ENCODE measurements around the gene CCM2.
A peak's percentile ranks its signal among the peaks of the same experiment; 100 is the strongest.

Gene CCM2

GRCh38 chr7:45103958-45104843, 104.2 kb downstream of the CCM2 start:
- Histone ChIP-seq H3K27me3 (ENCODE audit: insufficient read depth, insufficient read length) (no peaks in the 10 kb centered on the region), H3K4me3 (ENCODE audit: insufficient read length, low read depth) (no peak overlapping the region), H3K9me3 (ENCODE audit: insufficient read depth, low read length) (no peaks in the 10 kb centered on the region), H3K4me1 (ENCODE audit: insufficient read depth, insufficient read length) (peaks cover 3% of the 10 kb centered on the region), H3K9ac (ENCODE audit: insufficient read length, low read depth) (peak overlapping the region; percentile 13), H3K36me3 (ENCODE audit: insufficient read depth, insufficient read length, low read length) (peaks cover 100% of the 10 kb centered on the region)
- no peak for DNase-seq (ENCODE audit: low read depth, low spot score)
- TF ChIP-seq YY1 (IDR thresholded peaks at IDR 0.05; ENCODE audit: insufficient read depth, insufficient read length) (no peak), SUZ12 (IDR thresholded peaks at IDR 0.05; ENCODE audit: extremely low read depth, insufficient read depth, insufficient read length) (no peak), ZNF274 (IDR thresholded peaks at IDR 0.05; ENCODE audit: low read depth, low read length) (no peak)

GRCh38 chr7:45104844-45105587, 105.0 kb downstream of the CCM2 start:
- peaks cover 98% of the 10 kb centered on the region for H3K36me3 ChIP-seq (ENCODE audit: insufficient read depth, insufficient read length, low read length)

DNA sequence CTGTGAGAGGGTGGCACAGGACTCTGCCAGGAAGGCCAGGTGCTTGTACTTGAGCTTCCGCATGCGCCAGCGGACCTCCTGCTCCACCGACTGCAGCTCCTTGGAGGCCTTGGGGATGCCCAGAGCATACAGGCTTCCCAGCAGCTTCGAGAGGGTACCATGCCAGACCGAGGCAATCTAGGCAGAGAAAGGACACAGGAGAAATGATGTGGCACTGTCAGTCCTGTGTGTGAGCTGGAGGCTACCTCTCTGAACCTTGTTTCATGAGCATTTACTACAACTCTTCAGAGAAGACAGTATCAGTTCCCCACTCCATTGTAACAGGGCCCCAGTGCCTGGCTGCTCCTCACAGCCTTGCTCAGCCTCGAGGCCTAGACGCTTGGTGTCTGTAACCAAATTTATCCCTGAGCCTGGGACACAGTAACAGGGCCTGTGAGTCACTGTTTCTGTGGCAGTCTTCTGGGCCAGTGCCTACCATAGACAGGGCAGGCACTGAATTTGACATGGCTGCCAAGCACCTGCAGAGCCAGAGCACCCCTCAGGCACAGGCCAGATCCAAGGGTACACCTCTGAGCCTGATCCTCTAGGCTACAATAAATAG, 105.7 kb downstream of the CCM2 start:
- no peak for TF ChIP-seq SUZ12 (IDR thresholded peaks at IDR 0.05; ENCODE audit: extremely low read depth, insufficient read depth, insufficient read length)
- TF ChIP-seq YY1 (IDR thresholded peaks at IDR 0.05; ENCODE audit: insufficient read depth, insufficient read length): no peak
- no peak for TF ChIP-seq ZNF274 (IDR thresholded peaks at IDR 0.05; ENCODE audit: low read depth, low read length)
- Histone ChIP-seq H3K9me3 (ENCODE audit: insufficient read depth, low read length) (no peaks in the 10 kb centered on the region), H3K4me1 (ENCODE audit: insufficient read depth, insufficient read length) (peaks cover 3% of the 10 kb centered on the region), H3K4me3 (ENCODE audit: insufficient read length, low read depth) (no peak overlapping the region), H3K9ac (ENCODE audit: insufficient read length, low read depth) (no peak overlapping the region), H3K27me3 (ENCODE audit: insufficient read depth, insufficient read length) (no peaks in the 10 kb centered on the region), H3K36me3 (ENCODE audit: insufficient read depth, insufficient read length, low read length) (peaks cover 96% of the 10 kb centered on the region)
- DNase-seq (ENCODE audit: low read depth, low spot score): no peak

More at GRCh38 chr7:45104844-45105587, 105.0 kb downstream of the CCM2 start:
- no peaks in the 10 kb centered on the region for H3K9me3 ChIP-seq (ENCODE audit: insufficient read depth, low read length)
- TF ChIP-seq SUZ12 (IDR thresholded peaks at IDR 0.05; ENCODE audit: extremely low read depth, insufficient read depth, insufficient read length) (no peak), ZNF274 (IDR thresholded peaks at IDR 0.05; ENCODE audit: low read depth, low read length) (no peak), YY1 (IDR thresholded peaks at IDR 0.05; ENCODE audit: insufficient read depth, insufficient read length) (no peak)
- no peak overlapping the region for H3K4me3 ChIP-seq (ENCODE audit: insufficient read length, low read depth)
- DNase-seq (ENCODE audit: low read depth, low spot score): no peak
- H3K27me3 ChIP-seq (ENCODE audit: insufficient read depth, insufficient read length): no peaks in the 10 kb centered on the region
- peak overlapping the region; percentile 13 for H3K9ac ChIP-seq (ENCODE audit: insufficient read length, low read depth)
- peaks cover 3% of the 10 kb centered on the region for H3K4me1 ChIP-seq (ENCODE audit: insufficient read depth, insufficient read length)

DNA sequence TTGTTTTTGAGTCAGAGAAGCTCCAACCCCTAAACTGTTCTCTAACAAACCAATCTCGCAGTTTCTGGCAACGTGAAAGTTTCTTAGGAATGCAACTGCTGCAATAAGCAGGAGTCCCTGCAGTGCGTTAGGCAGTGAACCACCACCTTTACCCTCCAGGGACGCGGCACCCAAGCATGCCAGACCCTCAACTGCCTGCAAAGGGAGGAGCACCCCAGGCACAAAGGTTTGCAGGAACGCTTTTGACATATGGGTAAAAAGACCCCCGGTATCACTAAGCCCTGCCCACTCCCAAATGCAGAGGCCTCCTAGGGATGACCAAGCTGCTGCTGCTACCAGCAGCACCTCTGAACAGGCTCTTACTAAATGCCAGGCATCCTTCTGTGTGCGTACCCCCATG, 106.8 kb downstream of the CCM2 start:
- Histone ChIP-seq H3K27me3 (ENCODE audit: insufficient read depth, insufficient read length) (no peaks in the 10 kb centered on the region), H3K36me3 (ENCODE audit: insufficient read depth, insufficient read length, low read length) (peaks cover 85% of the 10 kb centered on the region), H3K4me3 (ENCODE audit: insufficient read length, low read depth) (no peak overlapping the region), H3K9ac (ENCODE audit: insufficient read length, low read depth) (no peak overlapping the region), H3K4me1 (ENCODE audit: insufficient read depth, insufficient read length) (peaks cover 3% of the 10 kb centered on the region), H3K9me3 (ENCODE audit: insufficient read depth, low read length) (no peaks in the 10 kb centered on the region)
- no peak for TF ChIP-seq SUZ12 (IDR thresholded peaks at IDR 0.05; ENCODE audit: extremely low read depth, insufficient read depth, insufficient read length)
- no peak for TF ChIP-seq ZNF274 (IDR thresholded peaks at IDR 0.05; ENCODE audit: low read depth, low read length)
- TF ChIP-seq YY1 (IDR thresholded peaks at IDR 0.05; ENCODE audit: insufficient read depth, insufficient read length): no peak
- DNase-seq (ENCODE audit: low read depth, low spot score): no peak

GRCh38 chr7:45107356-45107755, 107.4 kb downstream of the CCM2 start:
- no peaks in the 10 kb centered on the region for H3K9me3 ChIP-seq (ENCODE audit: insufficient read depth, low read length)
- TF ChIP-seq SUZ12 (IDR thresholded peaks at IDR 0.05; ENCODE audit: extremely low read depth, insufficient read depth, insufficient read length) (no peak), YY1 (IDR thresholded peaks at IDR 0.05; ENCODE audit: insufficient read depth, insufficient read length) (no peak), ZNF274 (IDR thresholded peaks at IDR 0.05; ENCODE audit: low read depth, low read length) (no peak)
- no peak overlapping the region for H3K9ac ChIP-seq (ENCODE audit: insufficient read length, low read depth)
- DNase-seq (ENCODE audit: low read depth, low spot score): no peak
- no peak overlapping the region for H3K4me3 ChIP-seq (ENCODE audit: insufficient read length, low read depth)
- peaks cover 79% of the 10 kb centered on the region for H3K36me3 ChIP-seq (ENCODE audit: insufficient read depth, insufficient read length, low read length)
- H3K27me3 ChIP-seq (ENCODE audit: insufficient read depth, insufficient read length): no peaks in the 10 kb centered on the region
- peaks cover 3% of the 10 kb centered on the region for H3K4me1 ChIP-seq (ENCODE audit: insufficient read depth, insufficient read length)

GRCh38 chr7:45108863-45109262, 108.9 kb downstream of the CCM2 start:
- H3K36me3 ChIP-seq (ENCODE audit: insufficient read depth, insufficient read length, low read length): peaks cover 64% of the 10 kb centered on the region
- H3K9me3 ChIP-seq (ENCODE audit: insufficient read depth, low read length): no peaks in the 10 kb centered on the region
- TF ChIP-seq YY1 (IDR thresholded peaks at IDR 0.05; ENCODE audit: insufficient read depth, insufficient read length) (no peak), SUZ12 (IDR thresholded peaks at IDR 0.05; ENCODE audit: extremely low read depth, insufficient read depth, insufficient read length) (no peak), ZNF274 (IDR thresholded peaks at IDR 0.05; ENCODE audit: low read depth, low read length) (no peak)
- H3K27me3 ChIP-seq (ENCODE audit: insufficient read depth, insufficient read length): no peaks in the 10 kb centered on the region
- H3K9ac ChIP-seq (ENCODE audit: insufficient read length, low read depth): peak overlapping the region; percentile 36
- H3K4me1 ChIP-seq (ENCODE audit: insufficient read depth, insufficient read length): peaks cover 3% of the 10 kb centered on the region
- H3K4me3 ChIP-seq (ENCODE audit: insufficient read length, low read depth): no peak overlapping the region
- DNase-seq (ENCODE audit: low read depth, low spot score): no peak

Measured in NT2/D1 (cell line).